ENCODE results near the gene TM9SF2.
A peak's percentile ranks its signal among the peaks of the same experiment; 100 is the strongest.

TM9SF2 gene

DNA sequence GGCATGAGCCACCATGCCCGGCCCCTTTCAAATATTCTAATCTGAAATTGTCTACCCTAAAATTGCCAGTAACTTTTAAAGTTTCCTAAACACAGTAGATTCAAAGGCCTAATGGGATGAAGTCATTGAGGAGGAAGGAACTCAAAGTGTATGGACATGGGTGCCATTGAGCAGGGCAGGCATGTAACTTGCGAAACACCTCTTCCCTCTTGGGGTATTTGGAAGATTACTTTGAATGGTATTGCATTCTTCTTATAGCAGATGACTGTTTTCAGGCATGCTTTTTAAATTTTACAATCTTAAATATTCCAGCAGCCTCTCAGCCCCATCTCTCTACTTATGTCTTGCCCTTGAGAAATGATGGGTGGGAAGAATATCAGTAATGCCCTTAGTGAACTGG is 21.0 kb downstream of the TM9SF2 start (continued):
- TF ChIP-seq ZBTB17 (tag by site-specific recombination; IDR thresholded peaks at IDR 0.05) = no peak
- no peak for TF ChIP-seq ZFP41 (tag by site-specific recombination; IDR thresholded peaks at IDR 0.05; ENCODE audit: borderline replicate concordance)
- no peak for TF ChIP-seq ZNF768 (tag by site-specific recombination; IDR thresholded peaks at IDR 0.05)
- no peak for TF ChIP-seq ZNF629 (tag by site-specific recombination; IDR thresholded peaks at IDR 0.05)
- no peak for TF ChIP-seq ZNF140 (tag by site-specific recombination; IDR thresholded peaks at IDR 0.05)
- TF ChIP-seq SCRT1 (tag by site-specific recombination; IDR thresholded peaks at IDR 0.05; ENCODE audit: borderline replicate concordance) = no peak

DNA sequence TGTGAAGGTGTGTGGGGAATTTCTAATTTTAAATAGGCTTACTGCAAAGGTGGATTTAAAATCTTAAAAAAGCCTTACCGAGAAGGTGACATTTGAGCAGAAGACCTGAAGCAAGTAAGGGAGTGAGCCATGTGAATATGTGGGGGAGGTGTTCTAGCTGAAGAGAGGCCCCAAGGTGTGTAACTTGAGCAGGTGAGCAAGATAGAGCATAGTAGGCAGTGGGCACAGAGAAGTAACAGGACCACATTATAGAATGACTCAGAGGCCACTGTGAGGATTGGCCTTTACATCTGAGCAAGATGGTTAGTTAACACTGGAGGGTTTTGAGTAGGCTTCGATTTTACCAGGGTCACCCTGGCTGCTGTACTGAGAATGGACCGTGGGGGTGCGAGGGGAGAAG is 22.6 kb downstream of the TM9SF2 start:
- Histone ChIP-seq H3K27ac (ENCODE audit: extremely low read depth, low read depth, low read length) (no peak overlapping the region), H3K36me3 (ENCODE audit: control insufficient read depth in 2 of 2, insufficient read depth in 1 of 2, low read length in 2 of 2) (peaks cover 19 to 62% of the 10 kb centered on the region in 2 experiments), H3K4me3 (ENCODE audit: low read depth, low read length) (no peak overlapping the region), H3K4me1 (ENCODE audit: control insufficient read depth, insufficient read depth, low read length) (no peaks in the 10 kb centered on the region), H3K9me3 (ENCODE audit: control insufficient read depth, insufficient read depth, low read depth, low read length) (no peaks in the 10 kb centered on the region)
- ChIA-PET CTCF (no interaction called here), POLR2A (no interaction called here)
- TF ChIP-seq, protein P1, sequence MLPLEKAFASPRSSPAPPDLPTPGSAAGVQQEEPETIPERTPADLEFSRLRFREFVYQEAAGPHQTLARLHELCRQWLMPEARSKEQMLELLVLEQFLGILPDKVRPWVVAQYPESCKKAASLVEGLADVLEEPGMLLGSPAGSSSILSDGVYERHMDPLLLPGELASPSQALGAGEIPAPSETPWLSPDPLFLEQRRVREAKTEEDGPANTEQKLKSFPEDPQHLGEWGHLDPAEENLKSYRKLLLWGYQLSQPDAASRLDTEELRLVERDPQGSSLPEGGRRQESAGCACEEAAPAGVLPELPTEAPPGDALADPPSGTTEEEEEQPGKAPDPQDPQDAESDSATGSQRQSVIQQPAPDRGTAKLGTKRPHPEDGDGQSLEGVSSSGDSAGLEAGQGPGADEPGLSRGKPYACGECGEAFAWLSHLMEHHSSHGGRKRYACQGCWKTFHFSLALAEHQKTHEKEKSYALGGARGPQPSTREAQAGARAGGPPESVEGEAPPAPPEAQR (tag by site-specific recombination; IDR thresholded peaks at IDR 0.05) = no peak
- TF ChIP-seq ZNF549 (tag by site-specific recombination; IDR thresholded peaks at IDR 0.05) (no peak), ZBTB20 (tag by site-specific recombination; IDR thresholded peaks at IDR 0.05) (no peak), SALL2 (tag by site-specific recombination; IDR thresholded peaks at IDR 0.05; ENCODE audit: borderline replicate concordance) (no peak), ZNF214 (tag by site-specific recombination; IDR thresholded peaks at IDR 0.05; ENCODE audit: borderline replicate concordance) (no peak)
- TF ChIP-seq, protein P2, sequence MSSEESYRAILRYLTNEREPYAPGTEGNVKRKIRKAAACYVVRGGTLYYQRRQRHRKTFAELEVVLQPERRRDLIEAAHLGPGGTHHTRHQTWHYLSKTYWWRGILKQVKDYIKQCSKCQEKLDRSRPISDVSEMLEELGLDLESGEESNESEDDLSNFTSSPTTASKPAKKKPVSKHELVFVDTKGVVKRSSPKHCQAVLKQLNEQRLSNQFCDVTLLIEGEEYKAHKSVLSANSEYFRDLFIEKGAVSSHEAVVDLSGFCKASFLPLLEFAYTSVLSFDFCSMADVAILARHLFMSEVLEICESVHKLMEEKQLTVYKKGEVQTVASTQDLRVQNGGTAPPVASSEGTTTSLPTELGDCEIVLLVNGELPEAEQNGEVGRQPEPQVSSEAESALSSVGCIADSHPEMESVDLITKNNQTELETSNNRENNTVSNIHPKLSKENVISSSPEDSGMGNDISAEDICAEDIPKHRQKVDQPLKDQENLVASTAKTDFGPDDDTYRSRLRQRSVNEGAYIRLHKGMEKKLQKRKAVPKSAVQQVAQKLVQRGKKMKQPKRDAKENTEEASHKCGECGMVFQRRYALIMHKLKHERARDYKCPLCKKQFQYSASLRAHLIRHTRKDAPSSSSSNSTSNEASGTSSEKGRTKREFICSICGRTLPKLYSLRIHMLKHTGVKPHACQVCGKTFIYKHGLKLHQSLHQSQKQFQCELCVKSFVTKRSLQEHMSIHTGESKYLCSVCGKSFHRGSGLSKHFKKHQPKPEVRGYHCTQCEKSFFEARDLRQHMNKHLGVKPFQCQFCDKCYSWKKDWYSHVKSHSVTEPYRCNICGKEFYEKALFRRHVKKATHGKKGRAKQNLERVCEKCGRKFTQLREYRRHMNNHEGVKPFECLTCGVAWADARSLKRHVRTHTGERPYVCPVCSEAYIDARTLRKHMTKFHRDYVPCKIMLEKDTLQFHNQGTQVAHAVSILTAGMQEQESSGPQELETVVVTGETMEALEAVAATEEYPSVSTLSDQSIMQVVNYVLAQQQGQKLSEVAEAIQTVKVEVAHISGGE (tag by site-specific recombination; conservative IDR thresholded peaks at IDR 0.05; ENCODE audit: low read depth) = no peak
- TF ChIP-seq, protein P3, sequence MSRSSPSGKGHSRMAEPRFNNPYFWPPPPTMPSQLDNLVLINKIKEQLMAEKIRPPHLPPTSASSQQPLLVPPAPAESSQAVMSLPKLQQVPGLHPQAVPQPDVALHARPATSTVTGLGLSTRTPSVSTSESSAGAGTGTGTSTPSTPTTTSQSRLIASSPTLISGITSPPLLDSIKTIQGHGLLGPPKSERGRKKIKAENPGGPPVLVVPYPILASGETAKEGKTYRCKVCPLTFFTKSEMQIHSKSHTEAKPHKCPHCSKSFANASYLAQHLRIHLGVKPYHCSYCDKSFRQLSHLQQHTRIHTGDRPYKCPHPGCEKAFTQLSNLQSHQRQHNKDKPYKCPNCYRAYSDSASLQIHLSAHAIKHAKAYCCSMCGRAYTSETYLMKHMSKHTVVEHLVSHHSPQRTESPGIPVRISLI (tag by site-specific recombination; IDR thresholded peaks at IDR 0.05) = no peak

DNA sequence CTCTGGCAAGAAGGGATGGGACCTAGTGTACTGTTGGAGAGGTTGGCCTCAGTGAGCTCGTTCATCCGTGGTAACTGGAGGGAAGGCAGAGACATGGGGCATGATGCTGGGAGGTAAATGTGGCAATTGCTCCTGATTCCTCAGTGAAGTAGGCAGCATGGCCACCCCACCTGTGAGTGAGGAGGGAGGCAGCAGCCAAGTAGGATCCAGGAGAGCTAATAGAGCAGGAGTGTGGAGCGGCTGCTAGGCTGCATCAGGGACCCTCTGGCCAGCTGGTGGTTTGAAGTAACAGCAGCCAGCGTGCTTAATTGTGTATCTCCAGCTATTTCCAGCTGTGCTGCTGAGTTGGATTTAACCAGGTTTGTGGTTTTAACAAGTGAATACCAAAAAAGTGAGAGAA is 24.7 kb downstream of the TM9SF2 start:
- no peaks in the 10 kb centered on the region for H3K4me1 ChIP-seq (ENCODE audit: control insufficient read depth, insufficient read depth, low read length)
- peak; percentile 52 for TF ChIP-seq ZBTB17 (tag by site-specific recombination; IDR thresholded peaks at IDR 0.05)
- no peak for TF ChIP-seq ZNF2 (tag by site-specific recombination; IDR thresholded peaks at IDR 0.05)
- no peak overlapping the region for H3K4me3 ChIP-seq (ENCODE audit: low read depth, low read length)
- no peaks in the 10 kb centered on the region for H3K9me3 ChIP-seq (ENCODE audit: control insufficient read depth, insufficient read depth, low read depth, low read length)
- H3K27ac ChIP-seq (ENCODE audit: extremely low read depth, low read depth, low read length) = no peak overlapping the region
- peaks cover 16 to 54% of the 10 kb centered on the region in 2 experiments for H3K36me3 ChIP-seq (ENCODE audit: control insufficient read depth in 2 of 2, insufficient read depth in 1 of 2, low read length in 2 of 2)
- ChIA-PET CTCF (no interaction called here), POLR2A (no interaction called here)

DNA sequence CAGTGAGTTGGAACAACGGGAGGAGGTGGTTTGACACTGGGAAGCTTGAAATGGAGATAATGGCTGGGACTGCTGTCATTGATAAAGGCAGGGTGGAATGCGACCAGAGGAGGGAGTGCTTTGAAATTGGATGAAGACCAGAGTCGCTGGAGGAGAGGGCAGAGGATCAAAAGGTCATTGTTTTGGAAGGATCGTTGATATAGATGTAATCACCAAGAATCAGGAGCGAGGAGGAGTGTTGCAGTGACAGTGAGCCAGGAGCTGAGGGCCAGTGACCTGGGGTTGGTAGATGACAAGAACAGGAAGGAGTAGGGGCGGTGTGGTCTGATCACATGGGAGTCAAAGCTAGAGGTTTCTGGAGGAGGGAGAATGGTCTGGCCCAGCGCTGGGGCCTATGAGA is 25.3 kb downstream of the TM9SF2 start:
- no peak overlapping the region for H3K27ac ChIP-seq (ENCODE audit: extremely low read depth, low read depth, low read length)
- H3K9me3 ChIP-seq (ENCODE audit: control insufficient read depth, insufficient read depth, low read depth, low read length) = no peaks in the 10 kb centered on the region
- CTCF ChIA-PET = no interaction called here
- no peaks in the 10 kb centered on the region for H3K4me1 ChIP-seq (ENCODE audit: control insufficient read depth, insufficient read depth, low read length)
- peaks cover 12 to 54% of the 10 kb centered on the region in 2 experiments for H3K36me3 ChIP-seq (ENCODE audit: control insufficient read depth in 2 of 2, insufficient read depth in 1 of 2, low read length in 2 of 2)
- no peak overlapping the region for H3K4me3 ChIP-seq (ENCODE audit: low read depth, low read length)
- POLR2A ChIA-PET = no interaction called here
- TF ChIP-seq ZNF707 (tag by site-specific recombination; IDR thresholded peaks at IDR 0.05) (no peak), PRDM1 (tag by site-specific recombination; IDR thresholded peaks at IDR 0.05) (no peak), OVOL3 (tag by site-specific recombination; IDR thresholded peaks at IDR 0.05) (no peak), BCL11B (tag by site-specific recombination; IDR thresholded peaks at IDR 0.05; ENCODE audit: low read depth) (no peak), ZNF677 (tag by site-specific recombination; IDR thresholded peaks at IDR 0.05) (no peak)
- TF ChIP-seq, protein P4, sequence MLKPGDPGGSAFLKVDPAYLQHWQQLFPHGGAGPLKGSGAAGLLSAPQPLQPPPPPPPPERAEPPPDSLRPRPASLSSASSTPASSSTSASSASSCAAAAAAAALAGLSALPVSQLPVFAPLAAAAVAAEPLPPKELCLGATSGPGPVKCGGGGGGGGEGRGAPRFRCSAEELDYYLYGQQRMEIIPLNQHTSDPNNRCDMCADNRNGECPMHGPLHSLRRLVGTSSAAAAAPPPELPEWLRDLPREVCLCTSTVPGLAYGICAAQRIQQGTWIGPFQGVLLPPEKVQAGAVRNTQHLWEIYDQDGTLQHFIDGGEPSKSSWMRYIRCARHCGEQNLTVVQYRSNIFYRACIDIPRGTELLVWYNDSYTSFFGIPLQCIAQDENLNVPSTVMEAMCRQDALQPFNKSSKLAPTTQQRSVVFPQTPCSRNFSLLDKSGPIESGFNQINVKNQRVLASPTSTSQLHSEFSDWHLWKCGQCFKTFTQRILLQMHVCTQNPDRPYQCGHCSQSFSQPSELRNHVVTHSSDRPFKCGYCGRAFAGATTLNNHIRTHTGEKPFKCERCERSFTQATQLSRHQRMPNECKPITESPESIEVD (tag by site-specific recombination; IDR thresholded peaks at IDR 0.05) = no peak
- TF ChIP-seq, protein P5, sequence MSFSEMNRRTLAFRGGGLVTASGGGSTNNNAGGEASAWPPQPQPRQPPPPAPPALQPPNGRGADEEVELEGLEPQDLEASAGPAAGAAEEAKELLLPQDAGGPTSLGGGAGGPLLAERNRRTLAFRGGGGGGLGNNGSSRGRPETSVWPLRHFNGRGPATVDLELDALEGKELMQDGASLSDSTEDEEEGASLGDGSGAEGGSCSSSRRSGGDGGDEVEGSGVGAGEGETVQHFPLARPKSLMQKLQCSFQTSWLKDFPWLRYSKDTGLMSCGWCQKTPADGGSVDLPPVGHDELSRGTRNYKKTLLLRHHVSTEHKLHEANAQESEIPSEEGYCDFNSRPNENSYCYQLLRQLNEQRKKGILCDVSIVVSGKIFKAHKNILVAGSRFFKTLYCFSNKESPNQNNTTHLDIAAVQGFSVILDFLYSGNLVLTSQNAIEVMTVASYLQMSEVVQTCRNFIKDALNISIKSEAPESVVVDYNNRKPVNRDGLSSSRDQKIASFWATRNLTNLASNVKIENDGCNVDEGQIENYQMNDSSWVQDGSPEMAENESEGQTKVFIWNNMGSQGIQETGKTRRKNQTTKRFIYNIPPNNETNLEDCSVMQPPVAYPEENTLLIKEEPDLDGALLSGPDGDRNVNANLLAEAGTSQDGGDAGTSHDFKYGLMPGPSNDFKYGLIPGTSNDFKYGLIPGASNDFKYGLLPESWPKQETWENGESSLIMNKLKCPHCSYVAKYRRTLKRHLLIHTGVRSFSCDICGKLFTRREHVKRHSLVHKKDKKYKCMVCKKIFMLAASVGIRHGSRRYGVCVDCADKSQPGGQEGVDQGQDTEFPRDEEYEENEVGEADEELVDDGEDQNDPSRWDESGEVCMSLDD (tag by site-specific recombination; IDR thresholded peaks at IDR 0.05) = no peak
